GF-D8 (cell line): ENCODE measurements around the gene EYA2.

Experiments used
- DNase-seq: peaks from one replicate; lab custom pipeline; 2025; lab: John Stamatoyannopoulos, UW

Gene EYA2

GRCh38 chr20:47036091-47036870 is 141.6 kb downstream of the EYA2 start:
- no peak for DNase-seq

DNA sequence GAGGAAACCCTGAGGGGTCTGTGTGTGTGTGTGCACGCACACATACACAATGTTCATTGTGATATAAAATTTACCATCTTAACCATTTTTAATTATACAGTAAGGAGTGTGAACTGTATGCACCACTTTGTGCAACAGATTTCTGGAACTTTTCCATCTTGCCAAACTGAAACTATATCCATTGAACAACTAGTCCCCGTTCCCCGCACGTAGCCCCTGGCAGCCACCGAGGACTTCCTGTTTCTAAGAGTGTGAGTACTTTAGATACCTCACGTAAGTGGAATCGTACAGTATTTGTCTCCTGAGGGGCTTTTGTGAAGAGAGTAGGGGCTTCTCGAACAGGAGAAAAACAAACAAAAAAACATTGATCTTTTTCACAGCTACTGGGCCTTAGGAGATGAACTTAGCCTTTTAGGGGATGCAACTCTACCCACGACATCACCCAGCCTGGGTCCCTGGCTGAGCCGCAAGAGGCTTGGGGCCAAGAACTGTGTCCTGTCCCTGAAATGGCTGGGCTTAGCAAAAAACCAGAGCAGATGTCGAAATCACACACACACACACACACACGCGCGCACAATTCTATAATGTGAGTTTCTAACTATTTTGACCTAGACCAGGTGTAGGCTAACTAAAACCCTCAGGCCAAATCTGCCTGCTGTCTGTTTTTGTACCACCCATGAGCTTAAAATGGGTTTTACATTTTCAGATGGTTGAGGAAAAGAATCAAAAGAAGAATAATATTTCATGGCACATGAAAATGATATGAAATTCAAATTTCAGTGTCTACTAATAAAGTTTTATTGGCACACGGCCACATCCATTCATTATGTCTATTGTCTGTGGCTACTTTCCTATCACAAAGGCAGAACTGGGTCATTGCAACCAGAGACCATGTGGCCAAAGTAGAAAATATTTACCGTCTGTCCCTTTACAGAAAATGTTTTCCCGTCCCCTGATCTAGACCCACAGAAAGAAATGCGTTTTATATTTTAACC is 144.2 kb downstream of the EYA2 start:
- no peak for DNase-seq

DNA sequence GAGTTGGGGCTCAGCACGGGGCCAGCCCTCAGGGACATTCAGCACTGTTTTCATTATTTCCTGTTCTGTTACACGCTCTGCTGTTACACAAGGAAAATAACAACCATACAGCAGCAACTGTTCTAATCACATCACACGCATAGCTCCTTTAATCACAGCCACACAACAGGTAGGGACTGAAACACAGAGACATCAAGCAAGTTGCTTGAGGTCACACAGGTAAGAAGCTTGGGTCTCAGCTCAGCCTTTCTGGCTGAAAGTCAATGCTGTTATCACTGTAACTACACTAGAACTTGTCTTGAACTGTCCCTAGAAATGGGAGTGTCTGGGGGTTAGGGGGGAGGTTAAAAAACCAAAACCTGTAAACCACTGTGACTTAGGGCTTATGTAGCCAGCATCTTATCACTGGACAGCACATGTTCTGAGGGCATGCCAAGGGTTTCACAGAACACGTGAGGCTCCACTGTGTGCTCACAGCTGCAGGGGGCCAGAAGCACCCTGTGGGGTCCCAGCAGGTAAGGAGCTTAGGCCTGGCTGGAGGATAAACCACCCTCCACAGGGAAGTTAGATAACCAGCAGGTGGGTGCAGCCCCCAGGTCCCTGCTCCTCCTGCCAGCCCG is 146.0 kb downstream of the EYA2 start:
- no peak for DNase-seq

DNA sequence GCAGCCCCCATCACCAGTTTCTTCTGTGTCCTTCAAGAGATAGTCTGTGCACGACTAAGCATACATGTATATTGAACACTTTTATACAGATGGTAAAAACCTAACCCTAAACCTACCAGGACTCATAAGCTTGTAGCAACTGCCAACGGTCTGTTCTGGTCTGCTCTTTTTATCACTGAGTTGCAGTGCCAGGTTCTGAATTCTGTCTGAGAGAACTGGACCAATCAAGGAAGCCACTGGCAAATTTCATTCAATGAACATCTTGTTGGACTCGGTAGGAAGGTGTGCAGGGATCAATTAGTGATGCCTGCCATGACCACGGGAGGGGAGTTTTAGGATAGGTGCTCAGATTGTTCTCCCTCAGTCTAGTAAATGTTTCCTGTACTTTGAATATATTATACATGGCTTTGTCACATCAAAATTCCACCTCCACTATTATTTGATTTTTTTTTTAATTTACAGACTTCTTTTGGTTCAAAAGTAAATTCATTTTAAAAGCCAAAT is 146.8 kb downstream of the EYA2 start:
- DNase-seq: no peak

- DNase-seq: no peak
Measured at GRCh38 chr20:47042464-47042863, 147.8 kb downstream of the EYA2 start.

DNA sequence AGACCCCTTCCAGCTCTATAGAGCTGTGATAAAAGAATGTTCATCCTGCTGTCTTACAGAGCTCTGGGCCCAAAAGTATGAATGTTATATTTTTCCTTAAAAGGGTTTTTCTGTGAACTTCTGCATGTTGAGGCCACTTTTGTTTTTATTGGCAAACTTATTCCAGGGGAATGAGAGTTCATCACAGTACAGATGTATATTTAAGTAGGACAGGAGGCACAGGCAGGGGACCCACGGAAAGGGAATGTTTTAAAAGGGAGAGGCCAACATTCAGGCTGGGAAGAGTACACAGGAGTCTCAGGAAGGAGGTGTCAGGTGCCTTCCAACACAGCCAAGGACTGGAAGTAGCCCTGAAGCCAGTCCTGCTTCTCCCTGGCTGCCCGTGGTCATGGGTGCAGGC is 148.4 kb downstream of the EYA2 start:
- DNase-seq: no peak

DNA sequence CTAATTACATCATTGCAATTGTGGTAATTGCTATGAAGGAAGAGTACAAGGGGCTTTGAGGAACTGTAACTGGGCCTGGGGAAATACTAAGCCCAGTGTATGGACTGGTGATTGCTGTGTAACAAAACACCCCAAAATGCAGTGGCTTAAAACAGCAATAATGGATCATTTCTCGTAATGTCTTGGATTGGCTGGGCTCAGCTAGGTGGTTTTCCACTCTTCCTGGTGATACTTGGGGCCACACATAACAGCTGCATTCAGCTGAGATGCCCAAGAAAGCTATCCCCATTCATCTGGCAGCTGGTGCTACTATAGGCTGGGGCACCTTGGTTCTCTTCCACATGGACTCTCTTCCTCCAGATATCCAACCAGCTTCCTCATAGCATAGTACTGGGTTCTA is 150.3 kb downstream of the EYA2 start:
- DNase-seq: no peak

- DNase-seq: no peak
Measured at GRCh38 chr20:47048054-47048453, 153.4 kb downstream of the EYA2 start.

DNA sequence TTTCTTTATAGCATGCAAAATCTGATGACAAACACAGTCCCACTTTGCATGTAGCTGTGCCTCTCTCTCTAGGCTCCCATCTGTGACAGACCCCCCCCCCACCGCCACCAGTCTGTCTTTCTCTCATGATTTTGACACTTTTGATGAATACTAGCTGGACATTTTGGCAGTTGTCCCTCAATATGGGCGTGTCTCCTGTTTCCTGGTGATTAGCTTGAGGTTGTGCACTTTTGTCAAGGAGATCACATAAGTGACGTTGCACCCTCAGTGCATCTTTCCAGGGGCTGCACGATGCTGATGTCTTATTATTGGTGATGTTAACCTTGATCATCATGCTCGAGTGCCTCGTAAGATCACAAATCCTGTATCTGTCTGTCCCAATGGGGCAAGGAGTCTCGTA is 155.1 kb downstream of the EYA2 start:
- DNase-seq: no peak

GRCh38 chr20:47050996-47051395 is 156.4 kb downstream of the EYA2 start:
- no peak for DNase-seq

DNA sequence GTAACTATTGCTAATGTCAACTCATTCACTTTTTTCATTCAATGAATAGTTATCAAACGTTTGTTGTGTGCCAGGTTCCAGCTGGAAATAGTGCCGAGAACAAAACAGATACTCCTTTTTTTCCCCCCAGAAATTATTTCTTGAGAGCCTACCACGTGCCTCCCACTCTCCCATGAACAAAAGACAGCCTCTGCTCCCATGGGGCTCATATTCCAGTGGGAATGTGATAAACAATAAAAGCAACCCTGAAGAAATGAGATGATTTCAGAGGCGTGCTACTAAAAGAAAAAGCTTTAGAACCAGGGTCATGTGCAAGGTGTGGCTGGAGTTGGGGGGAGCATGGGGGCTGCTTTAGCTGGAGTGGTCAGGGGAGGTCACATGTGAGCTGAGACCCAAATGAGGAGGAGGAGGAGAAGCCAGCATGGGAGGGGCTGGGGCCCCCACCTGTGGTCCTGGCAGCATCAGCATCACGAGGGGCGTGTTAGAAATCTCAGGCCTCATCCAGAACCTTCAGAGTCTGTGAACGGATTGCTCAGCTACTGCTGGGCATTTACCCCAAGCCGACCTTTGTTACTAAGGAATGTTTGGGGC is 157.4 kb downstream of the EYA2 start:
- DNase-seq: no peak

- DNase-seq: no peak
Measured at GRCh38 chr20:47054506-47054905, 159.9 kb downstream of the EYA2 start.

DNA sequence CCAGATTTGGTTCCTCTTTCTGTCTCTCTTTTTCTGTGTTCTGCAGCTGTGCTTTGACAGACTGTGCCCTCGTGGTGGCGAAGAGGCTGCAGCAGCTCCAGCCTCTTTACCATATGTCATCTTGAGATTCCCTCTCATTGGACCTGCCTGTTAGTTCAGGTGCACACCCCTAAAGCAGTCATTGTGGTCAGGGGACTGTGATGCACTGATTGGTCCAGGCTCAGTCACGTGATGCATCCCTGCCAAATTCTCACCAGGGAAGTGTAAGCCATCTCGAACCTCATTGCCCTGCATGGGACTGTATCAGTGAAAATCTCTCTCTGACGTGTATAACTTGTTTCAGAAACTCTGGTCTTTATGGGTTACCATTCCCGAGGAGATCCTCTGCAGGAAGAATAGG is 160.3 kb downstream of the EYA2 start:
- no peak for DNase-seq

DNA sequence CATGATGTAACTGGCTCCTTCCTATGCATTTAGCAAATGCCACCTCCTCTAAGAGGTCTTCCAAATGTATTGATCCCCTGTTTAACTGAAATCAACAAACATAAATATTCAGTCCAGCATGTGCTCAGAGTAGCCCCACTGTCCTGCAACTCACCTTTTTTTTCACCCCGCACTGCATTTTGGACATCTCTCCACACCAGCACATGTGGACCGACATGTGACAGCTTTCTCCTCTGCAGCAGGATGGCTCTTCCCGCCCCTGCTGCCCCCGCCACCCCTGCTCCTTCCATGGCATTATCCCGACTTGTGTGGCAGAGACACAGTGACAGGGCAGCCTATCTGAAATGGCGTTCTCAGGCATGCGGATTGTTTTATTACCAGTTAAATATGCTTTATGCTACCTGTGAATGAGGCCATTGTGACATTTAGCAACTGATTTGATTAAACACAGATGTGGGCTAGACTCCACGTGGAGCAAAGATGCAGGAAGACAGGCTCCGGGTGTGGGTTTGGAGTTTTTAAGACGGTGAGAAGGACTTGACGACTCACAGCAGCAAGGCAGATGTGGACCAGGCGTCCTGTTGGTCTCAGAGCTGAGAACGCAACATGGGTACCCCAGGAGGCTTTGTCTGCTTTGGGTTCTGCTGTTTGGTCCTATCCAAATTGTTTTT is 161.2 kb downstream of the EYA2 start:
- no peak for DNase-seq

GRCh38 chr20:47057661-47058060 is 163.0 kb downstream of the EYA2 start:
- no peak for DNase-seq

GRCh38 chr20:47058236-47058635 is 163.6 kb downstream of the EYA2 start:
- DNase-seq: no peak

DNA sequence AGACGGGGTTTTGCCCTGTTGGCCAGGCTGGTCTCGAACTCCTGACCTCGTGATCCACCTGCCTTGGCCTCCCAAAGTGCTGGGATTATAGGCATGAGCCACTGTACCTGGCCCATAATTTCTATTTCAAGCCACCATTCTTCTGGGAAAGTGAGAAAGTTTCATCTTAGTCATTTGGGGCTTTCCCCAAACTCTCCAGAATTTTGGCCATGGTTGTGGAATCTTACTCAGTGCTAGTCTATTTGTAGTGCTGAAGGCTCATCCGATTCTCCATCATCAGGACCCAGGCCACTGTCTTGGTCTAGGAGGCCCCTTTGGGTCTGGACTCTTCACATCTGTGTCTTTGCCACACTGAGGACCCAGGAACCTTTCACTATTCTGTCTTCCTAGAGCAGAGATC is 164.9 kb downstream of the EYA2 start:
- no peak for DNase-seq

DNA sequence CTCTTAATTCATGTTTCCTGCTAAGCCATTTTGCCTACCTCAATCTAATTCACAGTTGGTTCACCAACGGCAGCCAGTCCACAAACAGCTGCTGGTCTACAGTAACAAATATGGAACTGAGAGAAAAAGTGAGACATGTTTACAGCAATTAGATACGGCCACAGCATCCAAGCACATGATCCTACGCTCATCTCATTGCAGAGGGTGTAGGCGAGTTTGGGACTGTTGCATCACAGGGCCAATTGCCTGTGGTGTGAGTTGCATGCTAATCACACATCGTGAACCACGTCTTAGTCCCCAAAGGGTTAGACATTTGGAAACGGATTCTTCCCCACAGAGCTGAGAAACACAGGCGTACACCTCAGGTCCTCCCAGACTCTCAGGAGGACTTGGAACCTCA is 166.9 kb downstream of the EYA2 start:
- no peak for DNase-seq

- DNase-seq: no peak
Measured at GRCh38 chr20:47062226-47062890, 167.7 kb downstream of the EYA2 start.

- no peak for DNase-seq
Measured at GRCh38 chr20:47063407-47063806, 168.8 kb downstream of the EYA2 start.

GRCh38 chr20:47063808-47064207 is 169.2 kb downstream of the EYA2 start:
- DNase-seq: no peak
